Naive thymus-derived CD8-positive, alpha-beta T cell (primary cell): ENCODE results near the gene NDUFAF3. TPM values are rescaled to one million over a fixed set of nuclear protein-coding genes. Genes with fewer than 3 reads are reported as not detected.

ENCODE experiments used
- ATAC-seq, 2 donors: fragments of 150-1000 bp; cut with Tn5 transposase in 1 of 2; sonication (Bioruptor Pico), chemical (Tn5 transposase) in 1 of 2; 1 replicate in 1 of 2; 2 replicates in 1 of 2; pipeline ENCODE4 v1.10.0; 2021; ENCODE audit warnings: mild to moderate bottlenecking in 2 of 2, moderate library complexity in 2 of 2
- POLR2A ChIA-PET: fragments of 350-600 bp; sonication (Branson Sonifier 250); formaldehyde crosslinking; loops from one replicate; lab custom pipeline; 2021; ENCODE audit warnings: antibody characterized with exemption; lab: Charles Lee
- DNase-seq, 10 donors: peaks; one replicate each; pipeline versions ENCODE4 v3.0.0 to v3.0.0-alpha.2; 2020 to 2022
- H3K27ac Mint-ChIP-seq, 10 donors: one replicate each; pipeline ENCODE4 v1.8.0; 2020 to 2022; ENCODE audit warnings: mild to moderate bottlenecking in 10 of 10, mixed read lengths in 10 of 10, moderate library complexity in 4 of 10, inconsistent platforms in 1 of 10
- H3K27me3 Mint-ChIP-seq, 5 donors: one replicate each; pipeline ENCODE4 v1.8.0; 2021 to 2022; ENCODE audit warnings: mixed read lengths in 5 of 5
- H3K36me3 Mint-ChIP-seq, 3 donors: one replicate each; pipeline ENCODE4 v1.8.0; 2020 to 2022; ENCODE audit warnings: mixed read lengths in 3 of 3, mild to moderate bottlenecking in 2 of 3, inconsistent platforms in 1 of 3
- H3K4me1 Mint-ChIP-seq, 4 donors: one replicate each; pipeline ENCODE4 v1.8.0; 2021 to 2022; ENCODE audit warnings: mixed read lengths in 4 of 4
- H3K4me3 Mint-ChIP-seq, 10 donors: one replicate each; pipeline ENCODE4 v1.8.0; 2020 to 2022; ENCODE audit warnings: mild to moderate bottlenecking in 10 of 10, mixed read lengths in 10 of 10, moderate library complexity in 6 of 10, inconsistent platforms in 1 of 10
- H3K9me3 Mint-ChIP-seq, 9 donors: one replicate each; pipeline ENCODE4 v1.8.0; 2020 to 2022; ENCODE audit warnings: mixed read lengths in 9 of 9, mild to moderate bottlenecking in 3 of 9, inconsistent platforms in 1 of 9, moderate library complexity in 1 of 9
- polyA plus RNA-seq, 3 donors: library from polyadenylated mRNA; unstranded; fragments of 300-500 nt; fragmentation: Illumina TruSeq; gene quantifications; one replicate each; pipeline ENCODE4 v1.2.3, GENCODE V29; 2021
- total RNA-seq, 8 experiments: library from RNA in 2 of 8; stranded (reverse) in 2 of 8; gene quantifications; one replicate each; pipeline ENCODE4 v1.2.3 and lab custom pipeline; 2021 to 2026

The NDUFAF3 gene
- total and polyA plus RNA-seq, 5 experiments from 2014 or later, result 87.1 to 226 (median 140) TPM

- POLR2A ChIA-PET, result interaction anchor here (0.6 to 8.6 kb wide), 14 partner anchors 16 to 478 kb away, joined by 3 to 194 read pairs (median 4); partner anchors contain the start of genes ARIH2, DALRD3, IMPDH2 and NDUFAF3
Measured at GRCh38 chr3:48989796-48990635, 31.9 kb upstream of the NDUFAF3 start, which contains the start of gene P4HTM. TSS of gene P4HTM (plus strand) at chr3:48990241. CDS start at chr3:48990257, 16 bp downstream.

DNA sequence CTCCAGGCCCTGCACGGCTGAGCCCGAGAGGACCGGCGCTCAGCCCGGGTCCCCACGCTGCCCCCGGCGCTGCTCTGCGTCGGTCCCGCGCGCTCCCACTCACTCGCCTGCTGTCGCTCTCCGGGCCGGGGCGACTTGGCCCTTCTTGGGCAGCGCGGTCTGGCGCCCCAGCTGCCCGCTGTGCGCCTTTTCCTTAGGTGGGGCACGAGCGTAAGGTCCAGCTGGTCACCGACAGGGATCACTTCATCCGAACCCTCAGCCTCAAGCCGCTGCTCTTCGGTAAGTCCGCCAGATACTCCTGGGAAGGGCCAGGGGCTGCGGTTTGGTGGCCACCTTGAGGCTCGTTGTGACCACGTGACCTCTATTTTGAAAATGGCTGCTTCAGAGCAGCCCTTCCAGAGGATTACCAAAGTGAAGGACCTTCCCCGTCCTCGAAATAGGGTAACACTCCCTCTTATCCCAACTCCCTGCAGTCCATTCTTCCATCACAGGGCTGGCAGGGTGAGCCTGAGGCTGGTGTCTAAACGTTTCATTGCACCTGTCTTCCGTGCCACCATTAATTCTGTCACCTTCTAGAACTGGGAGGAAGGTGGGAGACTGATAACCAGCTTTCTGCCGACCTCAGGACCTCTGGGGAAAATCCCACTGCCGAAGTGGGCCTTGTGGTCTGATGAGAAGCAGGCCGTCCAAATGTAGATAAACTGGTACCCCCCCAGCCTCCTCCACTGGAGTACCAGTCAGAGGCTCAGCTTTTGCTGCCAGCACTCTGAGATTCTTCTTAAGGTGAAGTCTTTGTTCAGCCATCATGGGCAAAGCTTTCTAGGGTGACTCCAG lies 31.1 kb upstream of the NDUFAF3 start:
- ATAC-seq (peak; percentile 18 to 30), DNase-seq (peak in 3 of 10 donors; percentile 19 to 32 (median 25))
- H3K4me3 Mint-ChIP-seq, result peak overlapping the region; percentile 87 to 94 (median 92)
- H3K27ac Mint-ChIP-seq, result peak overlapping the region; percentile 89 to 96 (median 93)
- POLR2A ChIA-PET, result interaction anchor here (0.6 to 8.6 kb wide), 9 partner anchors 10 to 478 kb away, joined by 3 to 194 read pairs (median 10); partner anchors contain the start of genes DALRD3, IMPDH2, NDUFAF3 and NICN1
- H3K4me1 Mint-ChIP-seq, result peaks cover 21 to 58% (median 48%) of the 10 kb centered on the region in 4 donors
- H3K9me3 Mint-ChIP-seq, result no peaks in the 10 kb centered on the region
- H3K36me3 Mint-ChIP-seq, result peaks cover 0 to 21% (median 0%) of the 10 kb centered on the region in 3 donors
- no peaks in the 10 kb centered on the region for H3K27me3 Mint-ChIP-seq

More at GRCh38 chr3:48989796-48990635, 31.9 kb upstream of the NDUFAF3 start, which contains the start of gene P4HTM:
- Mint-ChIP-seq H3K27ac (peak within 1 kb of the TSS; percentile 90 to 96 (median 94)), H3K4me3 (peak within 1 kb of the TSS; percentile 89 to 94 (median 92)), H3K4me1 (peaks cover 21 to 54% (median 46%) of the 10 kb centered on the region in 4 donors), H3K27me3 (no peaks in the 10 kb centered on the region), H3K9me3 (no peaks in the 10 kb centered on the region), H3K36me3 (peaks cover 0 to 21% (median 0%) of the 10 kb centered on the region in 3 donors)
- ATAC-seq (peak; percentile 65 to 69), DNase-seq (peak; percentile 51 to 86 (median 62))

- Mint-ChIP-seq H3K9me3 (no peaks in the 10 kb centered on the region), H3K4me1 (peaks cover 20 to 58% (median 47%) of the 10 kb centered on the region in 4 donors), H3K36me3 (peaks cover 0 to 21% (median 0%) of the 10 kb centered on the region in 3 donors), H3K27ac (peak overlapping the region; percentile 40 to 94 (median 82)), H3K4me3 (peak overlapping the region; percentile 72 to 93 (median 90)), H3K27me3 (no peaks in the 10 kb centered on the region)
- DNase-seq (no peak), ATAC-seq (no peak)
- POLR2A ChIA-PET, result interaction anchor here (0.7 to 8.6 kb wide), 5 partner anchors 14 to 102 kb away, joined by 3 to 194 read pairs (median 36); partner anchors contain the start of genes IMPDH2, NDUFAF3, QRICH1 and WDR6
Measured at GRCh38 chr3:48991851-48992545, 29.9 kb upstream of the NDUFAF3 start.

DNA sequence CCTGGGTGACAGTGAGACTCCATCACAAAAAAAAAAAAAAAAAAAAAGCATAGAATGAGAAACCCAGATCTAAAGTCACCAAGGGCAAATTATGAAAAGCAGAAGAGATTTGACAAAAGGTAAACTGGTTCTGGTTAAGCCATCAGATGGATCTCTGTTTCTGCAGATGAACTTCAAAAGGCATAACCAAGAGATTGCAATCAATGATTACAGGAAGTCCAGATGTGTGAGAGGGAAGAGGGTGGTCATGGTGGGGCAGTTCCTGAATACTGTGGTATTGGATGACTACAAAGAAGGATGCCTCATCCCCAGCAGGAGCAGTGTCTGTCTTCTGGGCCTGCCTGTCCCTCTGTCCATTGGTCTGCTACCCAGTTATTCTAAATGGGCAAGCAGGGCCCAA lies 28.1 kb upstream of the NDUFAF3 start:
- peaks cover 15 to 48% (median 39%) of the 10 kb centered on the region in 4 donors for H3K4me1 Mint-ChIP-seq
- peak overlapping the region in 7 of 10 donors; percentile 11 to 84 (median 43) for H3K27ac Mint-ChIP-seq
- peak overlapping the region in 2 of 10 donors; percentile 31 to 48 for H3K4me3 Mint-ChIP-seq
- H3K9me3 Mint-ChIP-seq, result no peaks in the 10 kb centered on the region
- DNase-seq (no peak), ATAC-seq (no peak)
- H3K36me3 Mint-ChIP-seq, result peaks cover 0 to 21% (median 0%) of the 10 kb centered on the region in 3 donors
- no peaks in the 10 kb centered on the region for H3K27me3 Mint-ChIP-seq
- POLR2A ChIA-PET, result interaction anchor here (1.0 kb wide), 1 partner anchor 36 kb away, joined by 3 read pairs; the partner anchor contains the start of gene IMPDH2

DNA sequence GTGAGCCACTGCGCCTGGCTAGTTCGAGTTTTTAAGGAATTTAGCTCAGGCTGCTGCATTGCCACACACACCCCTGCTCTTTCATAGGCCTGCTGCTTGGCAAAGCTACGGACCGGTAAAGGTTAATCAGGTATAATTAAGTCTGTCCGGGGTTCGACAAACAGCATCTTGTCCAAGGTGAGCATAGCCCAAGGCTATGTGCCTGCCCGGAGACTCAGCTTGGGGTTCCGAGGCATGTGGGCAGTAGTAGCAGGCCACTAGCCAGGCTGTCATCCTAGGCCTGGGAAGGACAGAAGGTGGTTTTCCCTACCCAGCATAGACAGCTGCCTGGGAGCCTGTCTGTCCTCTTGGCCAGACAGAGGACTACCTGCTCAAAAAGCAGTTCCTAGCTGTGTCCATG lies 25.3 kb upstream of the NDUFAF3 start:
- POLR2A ChIA-PET, result interaction anchor here (1.2 to 3.2 kb wide), 3 partner anchors 8 to 26 kb away, joined by 3 to 14 read pairs (median 4); partner anchors contain the start of genes NDUFAF3 and WDR6
- H3K4me3 Mint-ChIP-seq, result no peak overlapping the region
- H3K36me3 Mint-ChIP-seq, result peaks cover 0 to 21% (median 0%) of the 10 kb centered on the region in 3 donors
- ATAC-seq (no peak), DNase-seq (no peak)
- no peaks in the 10 kb centered on the region for H3K27me3 Mint-ChIP-seq
- no peaks in the 10 kb centered on the region for H3K9me3 Mint-ChIP-seq
- peaks cover 8 to 29% (median 21%) of the 10 kb centered on the region in 4 donors for H3K4me1 Mint-ChIP-seq
- H3K27ac Mint-ChIP-seq, result peak overlapping the region in 2 of 10 donors; percentile 15 to 18

DNA sequence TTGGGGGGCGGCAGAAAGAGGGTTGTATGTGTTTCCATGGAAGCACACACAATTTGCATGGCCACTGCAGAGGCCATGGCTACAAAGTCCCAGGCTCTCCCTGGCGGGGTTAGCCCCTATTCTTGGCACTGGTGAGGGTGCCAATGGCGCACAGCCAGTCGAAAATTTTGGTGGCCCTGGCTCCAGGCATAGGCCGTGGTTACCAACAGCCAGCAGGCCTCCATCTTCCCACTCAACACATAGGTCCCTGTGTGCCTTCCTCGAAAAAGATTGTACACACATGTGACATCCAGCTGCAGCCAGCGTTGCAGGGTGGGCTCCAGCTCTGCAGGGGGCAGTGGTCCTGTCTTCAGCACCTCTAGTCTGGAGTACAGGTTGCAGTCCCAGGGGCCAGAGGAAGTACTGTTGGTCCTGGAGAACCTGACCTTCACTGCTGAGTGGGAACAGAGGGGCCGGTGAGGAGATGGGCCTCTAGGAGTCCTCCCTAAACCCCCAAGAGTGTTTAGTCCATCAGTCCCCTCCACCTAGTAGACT lies 24.8 kb upstream of the NDUFAF3 start:
- no peaks in the 10 kb centered on the region for H3K9me3 Mint-ChIP-seq
- H3K4me1 Mint-ChIP-seq, result peaks cover 7 to 26% (median 16%) of the 10 kb centered on the region in 4 donors
- H3K27me3 Mint-ChIP-seq, result no peaks in the 10 kb centered on the region
- ATAC-seq (no peak), DNase-seq (no peak)
- H3K36me3 Mint-ChIP-seq, result peaks cover 0 to 21% (median 0%) of the 10 kb centered on the region in 3 donors
- POLR2A ChIA-PET, result interaction anchor here (1.1 to 3.2 kb wide), 4 partner anchors 7 to 25 kb away, joined by 3 to 14 read pairs (median 4); partner anchors contain the start of genes NDUFAF3 and WDR6
- no peak overlapping the region for H3K4me3 Mint-ChIP-seq
- H3K27ac Mint-ChIP-seq, result peak overlapping the region in 2 of 10 donors; percentile 10 to 18

GRCh38 chr3:48997714-48998637 lies 23.9 kb upstream of the NDUFAF3 start:
- peaks cover 10 to 28% (median 17%) of the 10 kb centered on the region in 4 donors for H3K4me1 Mint-ChIP-seq
- DNase-seq, result no peak
- H3K27me3 Mint-ChIP-seq, result no peaks in the 10 kb centered on the region
- peaks cover 0 to 22% (median 0%) of the 10 kb centered on the region in 3 donors for H3K36me3 Mint-ChIP-seq
- H3K9me3 Mint-ChIP-seq, result no peaks in the 10 kb centered on the region
- H3K27ac Mint-ChIP-seq, result peak overlapping the region in 1 of 10 donors; percentile 10
- POLR2A ChIA-PET, result interaction anchor here (1.1 to 3.2 kb wide), 2 partner anchors 9 to 23 kb away, joined by 4 to 14 read pairs; partner anchors contain the start of gene WDR6
- no peak for ATAC-seq
- H3K4me3 Mint-ChIP-seq, result no peak overlapping the region

GRCh38 chr3:48999085-48999858 lies 22.6 kb upstream of the NDUFAF3 start:
- no peak for DNase-seq
- peaks cover 0 to 20% (median 0%) of the 10 kb centered on the region in 3 donors for H3K36me3 Mint-ChIP-seq
- peaks cover 3 to 17% (median 12%) of the 10 kb centered on the region in 4 donors for H3K4me1 Mint-ChIP-seq
- POLR2A ChIA-PET, result no interaction called here
- no peaks in the 10 kb centered on the region for H3K27me3 Mint-ChIP-seq
- no peaks in the 10 kb centered on the region for H3K9me3 Mint-ChIP-seq
- no peak for ATAC-seq
- H3K4me3 Mint-ChIP-seq, result no peak overlapping the region
- peak overlapping the region in 5 of 10 donors; percentile 17 to 87 (median 49) for H3K27ac Mint-ChIP-seq

DNA sequence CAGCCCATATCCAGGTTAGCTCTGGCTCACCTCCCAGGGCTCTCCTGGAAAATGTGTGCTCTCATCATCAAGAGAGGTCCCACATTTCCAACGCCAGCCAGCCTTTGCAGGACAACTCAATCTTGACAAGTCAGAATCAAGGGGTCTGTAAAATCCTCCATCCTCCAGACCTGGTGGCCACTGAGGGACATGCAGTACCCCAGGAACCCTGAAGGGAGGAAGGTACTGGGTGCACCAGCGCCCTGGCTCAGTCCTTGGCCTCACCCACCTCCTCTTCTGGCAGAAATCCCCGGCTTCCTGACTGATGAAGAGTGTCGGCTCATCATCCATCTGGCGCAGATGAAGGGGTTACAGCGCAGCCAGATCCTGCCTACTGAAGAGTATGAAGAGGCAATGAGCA lies 20.8 kb upstream of the NDUFAF3 start:
- Mint-ChIP-seq H3K4me1 (peaks cover under 1 to 8% (median 6%) of the 10 kb centered on the region in 4 donors), H3K36me3 (peaks cover 0 to 7% (median 0%) of the 10 kb centered on the region in 3 donors), H3K27ac (peak overlapping the region in 3 of 10 donors; percentile 13 to 82 (median 68)), H3K4me3 (no peak overlapping the region), H3K27me3 (no peaks in the 10 kb centered on the region), H3K9me3 (no peaks in the 10 kb centered on the region)
- DNase-seq (no peak), ATAC-seq (no peak)
- POLR2A ChIA-PET, result interaction anchor here (0.8 to 2.2 kb wide), 2 partner anchors 10 to 20 kb away, joined by 3 to 7 read pairs; no protein-coding TSS in a partner anchor
